K562 (cell line): Measurements from ENCODE around the gene CLIC5. TPM values are rescaled to one million over a fixed set of nuclear protein-coding genes. Genes with fewer than 3 reads are reported as not detected.

ENCODE experiments used
- FOS ChIP-seq: IDR thresholded peaks from 3 replicates; pipeline ENCODE4 v1.6.1; 2011; ENCODE audit not compliant: insufficient read length; ENCODE audit errors: extremely low read depth
- polyA plus RNA-seq, 8 experiments: library from polyadenylated mRNA; depleted of rRNA in 4 of 8; stranded (reverse) in 5 of 8; unstranded in 3 of 8; fragments of >200 nt; fragmentation: Nextera tagmentation in 2 of 8; fragmentation: Illumina TruSeq in 1 of 8; extraction: Ambion mirVana in 2 of 8; extraction: Trizol in 1 of 8; gene quantifications; 2 replicates each; pipeline versions ENCODE4 v1.2.1 to v1.2.3, GENCODE V29; 2011 to 2014; ENCODE audit warnings: inconsistent platforms in 1 of 8, missing spikeins in 1 of 8
- total RNA-seq, 7 experiments: library from RNA; depleted of rRNA in 6 of 7; stranded (reverse); fragments of >200 nt in 6 of 7; fragmentation: Illumina TruSeq in 2 of 7; extraction: Trizol in 2 of 7; gene quantifications; 2 replicates each; pipeline versions ENCODE4 v1.2.1 to v1.2.3, GENCODE V29; 2011 to 2021; ENCODE audit warnings: low replicate concordance in 1 of 7
- TF ChIP-seq, protein P1 (sequence below): fragments of 200-600 bp; sonication (generic); IDR thresholded peaks from one replicate; pipeline ENCODE4 v1.6.1; 2012; ENCODE audit warnings: mild to moderate bottlenecking, low read depth, low read length, inconsistent platforms

Gene CLIC5
- total and polyA plus RNA-seq, 9 of the 15 experiments (the other 6 are each of a cell fraction or from before 2014, with no cell fraction given), result 0.31 TPM; not detected in 8

- TF ChIP-seq, protein P1, sequence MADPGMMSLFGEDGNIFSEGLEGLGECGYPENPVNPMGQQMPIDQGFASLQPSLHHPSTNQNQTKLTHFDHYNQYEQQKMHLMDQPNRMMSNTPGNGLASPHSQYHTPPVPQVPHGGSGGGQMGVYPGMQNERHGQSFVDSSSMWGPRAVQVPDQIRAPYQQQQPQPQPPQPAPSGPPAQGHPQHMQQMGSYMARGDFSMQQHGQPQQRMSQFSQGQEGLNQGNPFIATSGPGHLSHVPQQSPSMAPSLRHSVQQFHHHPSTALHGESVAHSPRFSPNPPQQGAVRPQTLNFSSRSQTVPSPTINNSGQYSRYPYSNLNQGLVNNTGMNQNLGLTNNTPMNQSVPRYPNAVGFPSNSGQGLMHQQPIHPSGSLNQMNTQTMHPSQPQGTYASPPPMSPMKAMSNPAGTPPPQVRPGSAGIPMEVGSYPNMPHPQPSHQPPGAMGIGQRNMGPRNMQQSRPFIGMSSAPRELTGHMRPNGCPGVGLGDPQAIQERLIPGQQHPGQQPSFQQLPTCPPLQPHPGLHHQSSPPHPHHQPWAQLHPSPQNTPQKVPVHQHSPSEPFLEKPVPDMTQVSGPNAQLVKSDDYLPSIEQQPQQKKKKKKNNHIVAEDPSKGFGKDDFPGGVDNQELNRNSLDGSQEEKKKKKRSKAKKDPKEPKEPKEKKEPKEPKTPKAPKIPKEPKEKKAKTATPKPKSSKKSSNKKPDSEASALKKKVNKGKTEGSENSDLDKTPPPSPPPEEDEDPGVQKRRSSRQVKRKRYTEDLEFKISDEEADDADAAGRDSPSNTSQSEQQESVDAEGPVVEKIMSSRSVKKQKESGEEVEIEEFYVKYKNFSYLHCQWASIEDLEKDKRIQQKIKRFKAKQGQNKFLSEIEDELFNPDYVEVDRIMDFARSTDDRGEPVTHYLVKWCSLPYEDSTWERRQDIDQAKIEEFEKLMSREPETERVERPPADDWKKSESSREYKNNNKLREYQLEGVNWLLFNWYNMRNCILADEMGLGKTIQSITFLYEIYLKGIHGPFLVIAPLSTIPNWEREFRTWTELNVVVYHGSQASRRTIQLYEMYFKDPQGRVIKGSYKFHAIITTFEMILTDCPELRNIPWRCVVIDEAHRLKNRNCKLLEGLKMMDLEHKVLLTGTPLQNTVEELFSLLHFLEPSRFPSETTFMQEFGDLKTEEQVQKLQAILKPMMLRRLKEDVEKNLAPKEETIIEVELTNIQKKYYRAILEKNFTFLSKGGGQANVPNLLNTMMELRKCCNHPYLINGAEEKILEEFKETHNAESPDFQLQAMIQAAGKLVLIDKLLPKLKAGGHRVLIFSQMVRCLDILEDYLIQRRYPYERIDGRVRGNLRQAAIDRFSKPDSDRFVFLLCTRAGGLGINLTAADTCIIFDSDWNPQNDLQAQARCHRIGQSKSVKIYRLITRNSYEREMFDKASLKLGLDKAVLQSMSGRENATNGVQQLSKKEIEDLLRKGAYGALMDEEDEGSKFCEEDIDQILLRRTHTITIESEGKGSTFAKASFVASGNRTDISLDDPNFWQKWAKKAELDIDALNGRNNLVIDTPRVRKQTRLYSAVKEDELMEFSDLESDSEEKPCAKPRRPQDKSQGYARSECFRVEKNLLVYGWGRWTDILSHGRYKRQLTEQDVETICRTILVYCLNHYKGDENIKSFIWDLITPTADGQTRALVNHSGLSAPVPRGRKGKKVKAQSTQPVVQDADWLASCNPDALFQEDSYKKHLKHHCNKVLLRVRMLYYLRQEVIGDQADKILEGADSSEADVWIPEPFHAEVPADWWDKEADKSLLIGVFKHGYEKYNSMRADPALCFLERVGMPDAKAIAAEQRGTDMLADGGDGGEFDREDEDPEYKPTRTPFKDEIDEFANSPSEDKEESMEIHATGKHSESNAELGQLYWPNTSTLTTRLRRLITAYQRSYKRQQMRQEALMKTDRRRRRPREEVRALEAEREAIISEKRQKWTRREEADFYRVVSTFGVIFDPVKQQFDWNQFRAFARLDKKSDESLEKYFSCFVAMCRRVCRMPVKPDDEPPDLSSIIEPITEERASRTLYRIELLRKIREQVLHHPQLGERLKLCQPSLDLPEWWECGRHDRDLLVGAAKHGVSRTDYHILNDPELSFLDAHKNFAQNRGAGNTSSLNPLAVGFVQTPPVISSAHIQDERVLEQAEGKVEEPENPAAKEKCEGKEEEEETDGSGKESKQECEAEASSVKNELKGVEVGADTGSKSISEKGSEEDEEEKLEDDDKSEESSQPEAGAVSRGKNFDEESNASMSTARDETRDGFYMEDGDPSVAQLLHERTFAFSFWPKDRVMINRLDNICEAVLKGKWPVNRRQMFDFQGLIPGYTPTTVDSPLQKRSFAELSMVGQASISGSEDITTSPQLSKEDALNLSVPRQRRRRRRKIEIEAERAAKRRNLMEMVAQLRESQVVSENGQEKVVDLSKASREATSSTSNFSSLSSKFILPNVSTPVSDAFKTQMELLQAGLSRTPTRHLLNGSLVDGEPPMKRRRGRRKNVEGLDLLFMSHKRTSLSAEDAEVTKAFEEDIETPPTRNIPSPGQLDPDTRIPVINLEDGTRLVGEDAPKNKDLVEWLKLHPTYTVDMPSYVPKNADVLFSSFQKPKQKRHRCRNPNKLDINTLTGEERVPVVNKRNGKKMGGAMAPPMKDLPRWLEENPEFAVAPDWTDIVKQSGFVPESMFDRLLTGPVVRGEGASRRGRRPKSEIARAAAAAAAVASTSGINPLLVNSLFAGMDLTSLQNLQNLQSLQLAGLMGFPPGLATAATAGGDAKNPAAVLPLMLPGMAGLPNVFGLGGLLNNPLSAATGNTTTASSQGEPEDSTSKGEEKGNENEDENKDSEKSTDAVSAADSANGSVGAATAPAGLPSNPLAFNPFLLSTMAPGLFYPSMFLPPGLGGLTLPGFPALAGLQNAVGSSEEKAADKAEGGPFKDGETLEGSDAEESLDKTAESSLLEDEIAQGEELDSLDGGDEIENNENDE, result no peak
- TF ChIP-seq FOS, result no peak
Observed at GRCh38 chr6:45961125-45961524, 54.5 kb downstream of the CLIC5 start (continued).
